H1 (cell line): ENCODE results near the gene KRT85. TPM values are rescaled to one million over a fixed set of nuclear protein-coding genes. Genes with fewer than 3 reads are reported as not detected.

Experiments used
- CTCF ChIA-PET: fragments of 300-600 bp; sonication (Branson Sonifier 250); formaldehyde crosslinking; loops from one replicate; lab custom pipeline; 2021; ENCODE audit not compliant: partially characterized antibody; lab: Charles Lee
- POLR2A ChIA-PET: fragments of 300-600 bp; sonication (Branson Sonifier 250); formaldehyde crosslinking; loops from one replicate; lab custom pipeline; 2021; ENCODE audit warnings: inconsistent platforms; ENCODE audit not compliant: partially characterized antibody; lab: Charles Lee
- DNase-seq, 2 experiments: peaks; one replicate each; pipeline versions ENCODE4 v3.0.0 to v3.0.0-alpha.2; 2010 to 2022; ENCODE audit warnings: low spot score in 2 of 2, low read depth in 1 of 2, mixed read lengths in 1 of 2
- FAIRE-seq: peaks from 2 replicates; lab custom pipeline; 2011; peaks lifted over from hg19 to GRCh38; lab: Jason Lieb, UNC
- H2AFZ ChIP-seq: 2 replicates; pipeline ENCODE4 v1.8.1; 2012; ENCODE audit warnings: low read length, inconsistent platforms
- H2AK5ac ChIP-seq: 2 replicates; pipeline ENCODE4 v1.6.1; 2013; ENCODE audit warnings: low read depth, low read length
- H2BK120ac ChIP-seq: replicated peaks from 2 replicates; pipeline ENCODE3; 2013; ENCODE audit warnings: low read depth, low read length, inconsistent platforms
- H2BK12ac ChIP-seq: 2 replicates; pipeline ENCODE4 v1.6.1; 2013; ENCODE audit warnings: low read depth, low read length
- H2BK15ac ChIP-seq: 2 replicates; pipeline ENCODE4 v1.6.1; 2013; ENCODE audit warnings: low read length
- H2BK20ac ChIP-seq: 2 replicates; pipeline ENCODE4 v1.6.1; 2013; ENCODE audit warnings: low read length
- H2BK5ac ChIP-seq: 2 replicates; pipeline ENCODE4 v1.6.1; 2013; ENCODE audit warnings: low read depth, low read length
- H3K14ac ChIP-seq: 2 replicates; pipeline ENCODE4 v1.6.1; 2013; ENCODE audit warnings: inconsistent platforms; ENCODE audit not compliant: insufficient read length
- H3K18ac ChIP-seq: 2 replicates; pipeline ENCODE4 v1.6.1; 2013; ENCODE audit warnings: low read length; ENCODE audit errors: extremely low read depth
- H3K23ac ChIP-seq: 2 replicates; pipeline ENCODE4 v1.6.1; 2013; ENCODE audit warnings: inconsistent platforms; ENCODE audit not compliant: insufficient read length
- H3K23me2 ChIP-seq: 2 replicates; pipeline ENCODE4 v1.6.1; 2013; ENCODE audit warnings: low read depth, low read length
- H3K27ac ChIP-seq: 2 replicates; pipeline ENCODE4 v1.6.1; 2011; ENCODE audit warnings: low read depth, low read length, inconsistent platforms
- H3K27me3 ChIP-seq, 4 experiments: replicated peaks in 1 of 4; 1 replicate in 1 of 4; 2 replicates in 3 of 4; pipeline versions ENCODE4 v1.6.1 to v1.8.1; 2011 to 2013; ENCODE audit warnings: low read length in 3 of 4, mild to moderate bottlenecking in 3 of 4, inconsistent platforms in 2 of 4, mixed read lengths in 2 of 4, moderate library complexity in 1 of 4; ENCODE audit not compliant: control insufficient read depth in 3 of 4, insufficient read depth in 3 of 4; ENCODE audit errors: extremely low read depth in 1 of 4
- H3K36me3 ChIP-seq, 4 experiments: 2 replicates each; pipeline versions ENCODE4 v1.6.1 to v1.8.1; 2011 to 2013; ENCODE audit warnings: mild to moderate bottlenecking in 4 of 4, low read length in 3 of 4, moderate library complexity in 2 of 4, control low read depth in 1 of 4, inconsistent platforms in 1 of 4; ENCODE audit not compliant: insufficient read depth in 4 of 4, control insufficient read depth in 2 of 4
- H3K4ac ChIP-seq: replicated peaks from 2 replicates; pipeline ENCODE3; 2013; ENCODE audit warnings: low read length, low read depth, mixed read lengths, inconsistent platforms; ENCODE audit not compliant: insufficient read length
- H3K4me1 ChIP-seq, 4 experiments: replicated peaks in 1 of 4; 1 replicate in 1 of 4; 2 replicates in 3 of 4; pipeline versions ENCODE4 v1.6.1 to v1.8.1; 2011 to 2013; ENCODE audit warnings: low read length in 3 of 4, inconsistent platforms in 2 of 4, mixed read lengths in 1 of 4; ENCODE audit not compliant: insufficient read depth in 4 of 4, control insufficient read depth in 3 of 4
- H3K4me2 ChIP-seq, 2 experiments: 2 replicates each; pipeline versions ENCODE4 v1.6.1 to v1.8.1; 2011 to 2013; ENCODE audit warnings: low read depth in 2 of 2, low read length in 2 of 2, control low read depth in 1 of 2, inconsistent platforms in 1 of 2, mild to moderate bottlenecking in 1 of 2; ENCODE audit not compliant: insufficient read depth in 1 of 2
- H3K4me3 ChIP-seq, 4 experiments: fragments of 200-600, 300-600 bp in 1 of 4; sonication (generic), shearing (Covaris generic), sonication (Bioruptor Twin) in 1 of 4; 2 replicates each; pipeline versions ENCODE4 v1.5.1 to v1.8.1; 2011 to 2016; ENCODE audit warnings: low read length in 4 of 4, low read depth in 3 of 4, control low read depth in 2 of 4, inconsistent platforms in 2 of 4, mild to moderate bottlenecking in 2 of 4, mixed read lengths in 1 of 4, moderate library complexity in 1 of 4; ENCODE audit not compliant: insufficient read depth in 2 of 4; ENCODE audit errors: extremely low read depth in 1 of 4
- H3K56ac ChIP-seq: replicated peaks from 2 replicates; pipeline ENCODE3; 2013; ENCODE audit warnings: low read depth, mild to moderate bottlenecking, mixed read lengths, low read length, inconsistent platforms; ENCODE audit not compliant: insufficient read length
- H3K79me1 ChIP-seq: 2 replicates; pipeline ENCODE4 v1.6.1; 2013; ENCODE audit warnings: low read depth, low read length, control low read depth
- H3K79me2 ChIP-seq, 2 experiments: 2 replicates each; pipeline versions ENCODE4 v1.6.1 to v1.8.1; 2012 to 2013; ENCODE audit warnings: low read length in 2 of 2, mild to moderate bottlenecking in 2 of 2, inconsistent platforms in 1 of 2; ENCODE audit not compliant: insufficient read depth in 2 of 2, control insufficient read depth in 1 of 2
- H3K9ac ChIP-seq, 4 experiments: replicated peaks in 1 of 4; 1 replicate in 1 of 4; 2 replicates in 3 of 4; pipeline versions ENCODE4 v1.6.1 to v1.8.1; 2011 to 2013; ENCODE audit warnings: low read depth in 3 of 4, low read length in 3 of 4, control low read depth in 2 of 4, mild to moderate bottlenecking in 2 of 4, moderate library complexity in 2 of 4, inconsistent platforms in 1 of 4; ENCODE audit errors: extremely low read depth in 1 of 4
- H3K9me3 ChIP-seq, 2 experiments: 2 replicates each; pipeline versions ENCODE4 v1.6.1 to v1.8.1; 2012 to 2013; ENCODE audit warnings: mild to moderate bottlenecking in 2 of 2, moderate library complexity in 2 of 2, control low read depth in 1 of 2, inconsistent platforms in 1 of 2, low read depth in 1 of 2, low read length in 1 of 2, mixed read lengths in 1 of 2; ENCODE audit not compliant: insufficient read depth in 2 of 2
- H4K20me1 ChIP-seq, 2 experiments: replicated peaks in 1 of 2; 2 replicates each; pipeline versions ENCODE3 to v1.8.1; 2011 to 2013; ENCODE audit warnings: inconsistent platforms in 2 of 2, low read length in 2 of 2, mild to moderate bottlenecking in 1 of 2; ENCODE audit not compliant: insufficient read depth in 2 of 2, control insufficient read depth in 1 of 2
- H4K5ac ChIP-seq: 2 replicates; pipeline ENCODE4 v1.6.1; 2013; ENCODE audit warnings: low read length, low read depth, mixed read lengths, inconsistent platforms; ENCODE audit not compliant: insufficient read length
- H4K8ac ChIP-seq: 2 replicates; pipeline ENCODE4 v1.8.0; 2013; ENCODE audit warnings: mild to moderate bottlenecking, moderate library complexity, low read length, inconsistent platforms; ENCODE audit not compliant: insufficient read depth; ENCODE audit errors: extremely low read depth
- H4K91ac ChIP-seq: replicated peaks from 2 replicates; pipeline ENCODE3; 2013; ENCODE audit warnings: low read length, mixed read lengths, inconsistent platforms; ENCODE audit not compliant: insufficient read length
- SIN3A ChIP-seq, 2 experiments: IDR thresholded peaks in 1 of 2; conservative IDR thresholded peaks in 1 of 2; 2 replicates each; pipeline ENCODE4 v1.6.1; 2011 to 2012; ENCODE audit warnings: low read length in 2 of 2, improper control_type of control experiment in 1 of 2, low read depth in 1 of 2, mild to moderate bottlenecking in 1 of 2
- TBP ChIP-seq: IDR thresholded peaks from 2 replicates; pipeline ENCODE4 v1.6.1; 2011; ENCODE audit warnings: low read depth, low read length, improper control_type of control experiment
- WGBS, 2 experiments: shearing (Covaris generic) in 1 of 2; methylation state at CpG; one replicate each; pipeline versions ENCODE4 v1.1.6 to v1.1.7; 2013 to 2015; ENCODE audit warnings: low lambda C conversion rate in 2 of 2, mixed read lengths in 2 of 2, inconsistent platforms in 1 of 2, low coverage in 1 of 2, missing lambda C conversion rate in 1 of 2; ENCODE audit not compliant: insufficient replicate concordance in 2 of 2, insufficient coverage in 1 of 2, insufficient read length in 1 of 2; ENCODE audit errors: extremely low coverage in 1 of 2, missing lambda C conversion rate in 1 of 2; 5-methylcytosine and 5-hydroxymethylcytosine counted together
- polyA plus RNA-seq, 7 experiments: library from polyadenylated mRNA; depleted of rRNA in 3 of 7; stranded (reverse) in 5 of 7; unstranded in 2 of 7; fragments of >200 nt in 5 of 7; fragments of 200-250 nt in 2 of 7; gene quantifications; 1 replicate in 5 of 7; 2 replicates in 1 of 7; 4 replicates in 1 of 7; pipeline versions ENCODE4 v1.2.1 to v1.2.3, GENCODE V29; 2011 to 2013; ENCODE audit warnings: missing spikeins in 2 of 7, mixed read lengths in 2 of 7
- total RNA-seq: library from RNA; stranded (reverse); fragmentation: NEBNext Ultra II Directional; extraction: Animal tissue kit (Norgen Biotek cat#: 25700); gene quantifications from 2 replicates; pipeline ENCODE4 v1.2.1, GENCODE V29; 2021

The KRT85 gene
- total and polyA plus RNA-seq, 2 of the 8 experiments (the other 6 are each of a cell fraction or from before 2014, with no cell fraction given) = not detected

DNA sequence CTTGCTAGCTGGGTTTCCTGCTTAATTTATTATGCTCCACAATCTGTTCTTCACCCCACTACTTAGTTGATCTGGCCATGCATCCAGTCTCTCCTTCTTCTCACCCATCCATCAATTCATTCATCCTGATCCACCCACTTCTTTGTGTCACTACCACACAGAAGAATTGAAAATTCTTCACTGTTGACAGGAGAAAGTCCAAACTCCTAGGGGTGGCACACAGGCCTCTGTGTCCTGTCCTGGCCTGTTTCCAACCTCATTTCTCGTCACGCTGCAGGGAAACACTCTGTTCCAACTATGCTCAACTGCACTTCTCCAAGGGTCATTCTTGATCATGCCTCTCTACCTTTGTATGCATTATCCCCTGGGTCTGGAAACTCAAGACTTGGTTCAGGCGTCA lies 35.4 kb downstream of the KRT85 start:
- no peak overlapping the region for H3K18ac ChIP-seq
- DNase-seq (no peak), FAIRE-seq (no peak)
- H2BK12ac ChIP-seq = no peak overlapping the region
- no peak overlapping the region for H3K56ac ChIP-seq
- H3K36me3 ChIP-seq = no peaks in the 10 kb centered on the region
- H3K9me3 ChIP-seq = no peaks in the 10 kb centered on the region
- 84% methylated on average over 3 of the region's 3 CpGs; no CpG with 5 or more reads in 1 of the 2 experiments for WGBS, 2 experiments
- ChIA-PET CTCF (interaction anchor here (0.9 to 19.8 kb wide), 13 partner anchors 9 to 175 kb away, joined by 3 to 353 read pairs (median 5); partner anchors contain the start of gene KRT83), POLR2A (interaction anchor here (0.6 kb wide), 1 partner anchor 1458 kb away, joined by 3 read pairs; no protein-coding TSS in a partner anchor)
- peaks cover 0 to 3% (median 0%) of the 10 kb centered on the region in 4 experiments; a peak in 1 of 7 replicates for H3K4me1 ChIP-seq
- H3K4me3 ChIP-seq = no peak overlapping the region
- H2BK15ac ChIP-seq = no peak overlapping the region
- H4K5ac ChIP-seq = no peak overlapping the region
- no peak overlapping the region for H3K9ac ChIP-seq
- H3K23me2 ChIP-seq = no peaks in the 10 kb centered on the region
- no peak overlapping the region for H3K4ac ChIP-seq
- H3K27me3 ChIP-seq = no peaks in the 10 kb centered on the region
- no peak overlapping the region for H3K23ac ChIP-seq
- H3K79me2 ChIP-seq = no peaks in the 10 kb centered on the region
- no peak overlapping the region for H2BK120ac ChIP-seq
- H2AFZ ChIP-seq = no peak overlapping the region
- H2AK5ac ChIP-seq = no peak overlapping the region
- H3K27ac ChIP-seq = no peak overlapping the region
- no peak overlapping the region for H2BK5ac ChIP-seq
- no peak overlapping the region for H3K14ac ChIP-seq
- H4K91ac ChIP-seq = no peak overlapping the region
- H3K4me2 ChIP-seq = no peak overlapping the region
- H3K79me1 ChIP-seq = no peaks in the 10 kb centered on the region
- H4K20me1 ChIP-seq = no peaks in the 10 kb centered on the region
- no peak overlapping the region for H4K8ac ChIP-seq
- H2BK20ac ChIP-seq = no peak overlapping the region
- TF ChIP-seq TBP (no peak), SIN3A (conservative IDR thresholded peaks at IDR 0.05 in 1 of 2, IDR thresholded peaks at IDR 0.05 in 1 of 2; ENCODE audit: low read depth in 1 of 2, low read length in 2 of 2) (no peak)
